ENCODE results near the gene APOA1. TPM values are rescaled to one million over a fixed set of nuclear protein-coding genes. Genes with fewer than 3 reads are reported as not detected.
"Not testable (repeated sequence)": the region's sequence is repeated elsewhere in the genome, so short reads cannot be mapped to it uniquely, and the experiment has no call there.

Gene APOA1
- total RNA-seq, 2 donors from 2014 or later = 0.37 TPM

GRCh38 chr11:116823031-116823843 is 14.2 kb downstream of the APOA1 start, which contains the start of gene APOA4:
Gene APOA4, minus strand, starts transcription at chr11:116823304. Its CDS starts 113 bp downstream, at chr11:116823191.
- H3K27ac Mint-ChIP-seq = no peak within 1 kb of the TSS
- H3K36me3 Mint-ChIP-seq (ENCODE audit: low read depth) = no peaks in the 10 kb centered on the region
- no peaks in the 10 kb centered on the region for H3K9me3 Mint-ChIP-seq
- no peaks in the 10 kb centered on the region for H3K27me3 Mint-ChIP-seq
- H3K4me3 Mint-ChIP-seq = no peak within 1 kb of the TSS
- ATAC-seq (replicated peaks) = no peak
- no peaks in the 10 kb centered on the region for H3K4me1 Mint-ChIP-seq

GRCh38 chr11:116822575-116822974 is 14.8 kb downstream of the APOA1 start:
- Mint-ChIP-seq H3K27me3 (no peaks in the 10 kb centered on the region), H3K4me1 (no peaks in the 10 kb centered on the region), H3K27ac (no peak overlapping the region), H3K36me3 (ENCODE audit: low read depth) (no peaks in the 10 kb centered on the region), H3K4me3 (no peak overlapping the region), H3K9me3 (no peaks in the 10 kb centered on the region)
- ATAC-seq (replicated peaks) = no peak

- no peaks in the 10 kb centered on the region for H3K9me3 Mint-ChIP-seq
- H3K4me3 Mint-ChIP-seq = no peak overlapping the region
- no peaks in the 10 kb centered on the region for H3K36me3 Mint-ChIP-seq (ENCODE audit: low read depth)
- no peak overlapping the region for H3K27ac Mint-ChIP-seq
- no peaks in the 10 kb centered on the region for H3K27me3 Mint-ChIP-seq
- no peak for ATAC-seq (replicated peaks)
- no peaks in the 10 kb centered on the region for H3K4me1 Mint-ChIP-seq
These were observed 16.1 kb downstream of the APOA1 start for GRCh38 chr11:116821050-116821918.

- Mint-ChIP-seq H3K27ac (no peak overlapping the region), H3K4me3 (no peak overlapping the region), H3K36me3 (ENCODE audit: low read depth) (no peaks in the 10 kb centered on the region), H3K4me1 (no peaks in the 10 kb centered on the region), H3K27me3 (no peaks in the 10 kb centered on the region), H3K9me3 (no peaks in the 10 kb centered on the region)
- no peak for ATAC-seq (replicated peaks)
These were observed 18.4 kb downstream of the APOA1 start for GRCh38 chr11:116819049-116819448.

- no peak for ATAC-seq (replicated peaks)
- H3K4me1 Mint-ChIP-seq = no peaks in the 10 kb centered on the region
- no peak overlapping the region for H3K4me3 Mint-ChIP-seq
- H3K36me3 Mint-ChIP-seq (ENCODE audit: low read depth) = no peaks in the 10 kb centered on the region
- H3K27ac Mint-ChIP-seq = no peak overlapping the region
- H3K27me3 Mint-ChIP-seq = no peaks in the 10 kb centered on the region
- no peaks in the 10 kb centered on the region for H3K9me3 Mint-ChIP-seq
These were observed 22.9 kb downstream of the APOA1 start for GRCh38 chr11:116814502-116814901.

GRCh38 chr11:116813781-116814471 is 23.5 kb downstream of the APOA1 start:
- Mint-ChIP-seq H3K27me3 (no peaks in the 10 kb centered on the region), H3K36me3 (ENCODE audit: low read depth) (no peaks in the 10 kb centered on the region), H3K4me1 (no peaks in the 10 kb centered on the region), H3K9me3 (no peaks in the 10 kb centered on the region), H3K4me3 (no peak overlapping the region), H3K27ac (no peak overlapping the region)
- ATAC-seq (replicated peaks) = no peak

GRCh38 chr11:116813170-116813569 is 24.3 kb downstream of the APOA1 start:
- H3K9me3 Mint-ChIP-seq = no peaks in the 10 kb centered on the region
- no peak overlapping the region for H3K4me3 Mint-ChIP-seq
- peak; percentile 23 for ATAC-seq (replicated peaks)

GRCh38 chr11:116812109-116812508 is 25.3 kb downstream of the APOA1 start:
- Mint-ChIP-seq H3K36me3 (ENCODE audit: low read depth) (no peaks in the 10 kb centered on the region), H3K27ac (no peak overlapping the region), H3K4me1 (no peaks in the 10 kb centered on the region), H3K4me3 (no peak overlapping the region), H3K27me3 (no peaks in the 10 kb centered on the region), H3K9me3 (no peaks in the 10 kb centered on the region)
- no peak for ATAC-seq (replicated peaks)

More at GRCh38 chr11:116813170-116813569, 24.3 kb downstream of the APOA1 start:
- H3K27me3 Mint-ChIP-seq = no peaks in the 10 kb centered on the region
- H3K4me1 Mint-ChIP-seq = no peaks in the 10 kb centered on the region
- no peak overlapping the region for H3K27ac Mint-ChIP-seq
- no peaks in the 10 kb centered on the region for H3K36me3 Mint-ChIP-seq (ENCODE audit: low read depth)

GRCh38 chr11:116811194-116811593 is 26.2 kb downstream of the APOA1 start:
- H3K9me3 Mint-ChIP-seq = no peaks in the 10 kb centered on the region
- ATAC-seq (replicated peaks) = no peak
- H3K27me3 Mint-ChIP-seq = no peaks in the 10 kb centered on the region
- H3K4me3 Mint-ChIP-seq = no peak overlapping the region
- H3K4me1 Mint-ChIP-seq = no peaks in the 10 kb centered on the region
- no peak overlapping the region for H3K27ac Mint-ChIP-seq
- H3K36me3 Mint-ChIP-seq (ENCODE audit: low read depth) = no peaks in the 10 kb centered on the region

GRCh38 chr11:116808262-116809175 is 28.9 kb downstream of the APOA1 start:
- ATAC-seq (replicated peaks) = no peak

GRCh38 chr11:116807601-116808261 is 29.7 kb downstream of the APOA1 start:
- Mint-ChIP-seq H3K36me3 (ENCODE audit: low read depth) (no peaks in the 10 kb centered on the region), H3K27me3 (peaks cover 2% of the 10 kb centered on the region), H3K4me1 (no peaks in the 10 kb centered on the region), H3K4me3 (no peak overlapping the region), H3K27ac (no peak overlapping the region), H3K9me3 (no peaks in the 10 kb centered on the region)
- no peak for ATAC-seq (replicated peaks)

More at GRCh38 chr11:116808262-116809175, 28.9 kb downstream of the APOA1 start:
- Mint-ChIP-seq H3K27me3 (no peaks in the 10 kb centered on the region), H3K27ac (no peak overlapping the region), H3K4me1 (no peaks in the 10 kb centered on the region), H3K9me3 (no peaks in the 10 kb centered on the region), H3K36me3 (ENCODE audit: low read depth) (no peaks in the 10 kb centered on the region), H3K4me3 (no peak overlapping the region)

GRCh38 chr11:116804001-116804400 is 33.4 kb downstream of the APOA1 start:
- Mint-ChIP-seq H3K27me3 (peaks cover 8% of the 10 kb centered on the region), H3K36me3 (ENCODE audit: low read depth) (no peaks in the 10 kb centered on the region), H3K9me3 (no peaks in the 10 kb centered on the region), H3K4me1 (no peaks in the 10 kb centered on the region), H3K27ac (no peak overlapping the region), H3K4me3 (no peak overlapping the region)
- no peak for ATAC-seq (replicated peaks)

- H3K4me1 Mint-ChIP-seq; ATAC-seq (replicated peaks); H3K27me3 Mint-ChIP-seq; H3K36me3 Mint-ChIP-seq (ENCODE audit: low read depth); H3K9me3 Mint-ChIP-seq; H3K27ac Mint-ChIP-seq; H3K4me3 Mint-ChIP-seq: not testable (repeated sequence)
These were observed 35.8 kb downstream of the APOA1 start for GRCh38 chr11:116801662-116802061.

Measured in activated T-helper 17 cell treated with anti-CD3 and anti-CD28 coated beads, Interleukin-2, amount 50 U/mL, for 72 hours (primary cell).